ENCODE results near the gene TSR1.

DNA sequence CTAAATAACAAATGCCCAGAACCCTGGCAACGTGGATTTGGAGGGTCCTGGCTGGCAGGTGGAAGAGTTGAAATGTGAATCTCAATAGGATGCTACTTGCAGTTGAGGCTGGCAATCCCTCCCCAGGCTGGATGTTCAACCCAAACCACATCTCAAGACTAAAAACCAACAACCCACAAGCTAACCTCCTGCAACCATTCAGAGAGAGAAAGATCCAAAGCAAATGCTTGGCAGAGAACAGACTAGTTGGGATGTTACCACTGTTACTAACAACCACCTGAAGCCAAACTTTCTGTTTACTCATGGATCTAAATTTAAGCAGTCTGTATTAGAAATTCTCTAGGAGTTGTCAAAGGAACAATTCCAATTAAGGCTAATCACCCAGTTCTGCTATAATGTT lies 60.5 kb downstream of the TSR1 start:
- TF ChIP-seq MTA2 (IDR thresholded peaks at IDR 0.05; ENCODE audit: low read depth) (no peak), SMARCE1 (IDR thresholded peaks at IDR 0.05) (no peak), RFX5 (IDR thresholded peaks at IDR 0.05; ENCODE audit: low read depth, low read length) (no peak), CTCF (IDR thresholded peaks at IDR 0.05 in 2 of 3, conservative IDR thresholded peaks at IDR 0.05 in 1 of 3; ENCODE audit: insufficient read depth in 2 of 3, low read depth in 1 of 3, low read length in 3 of 3) (no peak), BCL6 (CRISPR knock-in tag; IDR thresholded peaks at IDR 0.05) (no peak), PML (IDR thresholded peaks at IDR 0.05; ENCODE audit: low read length) (no peak), FOXP1 (CRISPR knock-in tag; IDR thresholded peaks at IDR 0.05) (no peak), ZNF3 (CRISPR knock-in tag; IDR thresholded peaks at IDR 0.05) (no peak), SMC3 (conservative IDR thresholded peaks at IDR 0.05; ENCODE audit: insufficient read depth, low read depth, low read length) (no peak)
- TF ChIP-seq, protein P1, sequence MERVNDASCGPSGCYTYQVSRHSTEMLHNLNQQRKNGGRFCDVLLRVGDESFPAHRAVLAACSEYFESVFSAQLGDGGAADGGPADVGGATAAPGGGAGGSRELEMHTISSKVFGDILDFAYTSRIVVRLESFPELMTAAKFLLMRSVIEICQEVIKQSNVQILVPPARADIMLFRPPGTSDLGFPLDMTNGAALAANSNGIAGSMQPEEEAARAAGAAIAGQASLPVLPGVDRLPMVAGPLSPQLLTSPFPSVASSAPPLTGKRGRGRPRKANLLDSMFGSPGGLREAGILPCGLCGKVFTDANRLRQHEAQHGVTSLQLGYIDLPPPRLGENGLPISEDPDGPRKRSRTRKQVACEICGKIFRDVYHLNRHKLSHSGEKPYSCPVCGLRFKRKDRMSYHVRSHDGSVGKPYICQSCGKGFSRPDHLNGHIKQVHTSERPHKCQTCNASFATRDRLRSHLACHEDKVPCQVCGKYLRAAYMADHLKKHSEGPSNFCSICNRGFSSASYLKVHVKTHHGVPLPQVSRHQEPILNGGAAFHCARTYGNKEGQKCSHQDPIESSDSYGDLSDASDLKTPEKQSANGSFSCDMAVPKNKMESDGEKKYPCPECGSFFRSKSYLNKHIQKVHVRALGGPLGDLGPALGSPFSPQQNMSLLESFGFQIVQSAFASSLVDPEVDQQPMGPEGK (CRISPR knock-in tag; IDR thresholded peaks at IDR 0.05; ENCODE audit: borderline replicate concordance) = no peak
